Progenitor cell of endocrine pancreas (in vitro differentiated cells): ENCODE results near the gene FBP1. TPM values are rescaled to one million over a fixed set of nuclear protein-coding genes. Genes with fewer than 3 reads are reported as not detected.

Source experiments
- DNase-seq: peaks from one replicate; pipeline ENCODE4 v3.0.0; 2021; ENCODE audit warnings: low spot score; ENCODE audit not compliant: unreplicated experiment
- H3K27ac Mint-ChIP-seq: 2 replicates; pipeline ENCODE4 v1.8.0; 2021; ENCODE audit warnings: mild to moderate bottlenecking, moderate library complexity, mixed read lengths
- H3K27me3 Mint-ChIP-seq: 2 replicates; pipeline ENCODE4 v1.8.0; 2021; ENCODE audit warnings: mixed read lengths
- H3K36me3 Mint-ChIP-seq: 2 replicates; pipeline ENCODE4 v1.8.0; 2022; ENCODE audit warnings: mixed read lengths; ENCODE audit not compliant: insufficient read depth
- H3K4me1 Mint-ChIP-seq: 2 replicates; pipeline ENCODE4 v1.8.0; 2021; ENCODE audit warnings: low read depth, mixed read lengths
- H3K4me3 Mint-ChIP-seq: 2 replicates; pipeline ENCODE4 v1.8.0; 2021; ENCODE audit warnings: low read depth, mild to moderate bottlenecking, moderate library complexity, mixed read lengths
- H3K9me3 Mint-ChIP-seq: 2 replicates; pipeline ENCODE4 v1.8.0; 2021; ENCODE audit warnings: low read depth, mixed read lengths
- CTCF ChIP-seq: fragments of 200-600 bp; sonication (generic); IDR thresholded peaks from one replicate; pipeline ENCODE4 v1.5.0; 2021; ENCODE audit warnings: antibody characterized with exemption, mild to moderate bottlenecking; ENCODE audit not compliant: unreplicated experiment
- total RNA-seq: library from RNA; stranded (reverse); gene quantifications from 2 replicates; pipeline ENCODE4 v1.2.1, GENCODE V29; 2021

Gene FBP1
- total RNA-seq, 1 donor from 2014 or later: 4.6 TPM

DNA sequence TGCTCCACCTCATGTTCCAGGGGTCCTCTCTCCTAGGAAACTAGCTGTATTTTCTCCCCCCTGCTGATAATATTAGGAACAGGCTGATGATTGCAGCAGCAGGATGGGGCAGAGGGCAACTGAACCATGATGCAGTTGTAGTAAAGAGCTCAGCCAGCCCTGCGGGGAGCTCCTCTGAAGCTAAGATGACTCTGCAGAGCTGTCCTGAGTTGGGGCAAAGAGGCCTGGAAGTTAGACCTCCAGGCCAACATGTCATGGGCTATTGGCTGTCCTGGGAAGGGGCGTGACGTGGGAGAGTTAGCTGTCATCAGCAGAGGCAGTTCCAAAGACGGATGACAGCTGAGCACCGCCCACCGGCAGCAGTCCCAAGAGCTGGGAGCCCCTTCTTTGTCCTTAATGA is 6.6 kb upstream of the FBP1 start:
- Mint-ChIP-seq H3K4me1 (peaks cover 1% of the 10 kb centered on the region), H3K27ac (no peak overlapping the region), H3K36me3 (no peaks in the 10 kb centered on the region), H3K9me3 (no peaks in the 10 kb centered on the region), H3K4me3 (no peak overlapping the region), H3K27me3 (peaks cover 10% of the 10 kb centered on the region)
- TF ChIP-seq CTCF: no peak
- no peak for DNase-seq

DNA sequence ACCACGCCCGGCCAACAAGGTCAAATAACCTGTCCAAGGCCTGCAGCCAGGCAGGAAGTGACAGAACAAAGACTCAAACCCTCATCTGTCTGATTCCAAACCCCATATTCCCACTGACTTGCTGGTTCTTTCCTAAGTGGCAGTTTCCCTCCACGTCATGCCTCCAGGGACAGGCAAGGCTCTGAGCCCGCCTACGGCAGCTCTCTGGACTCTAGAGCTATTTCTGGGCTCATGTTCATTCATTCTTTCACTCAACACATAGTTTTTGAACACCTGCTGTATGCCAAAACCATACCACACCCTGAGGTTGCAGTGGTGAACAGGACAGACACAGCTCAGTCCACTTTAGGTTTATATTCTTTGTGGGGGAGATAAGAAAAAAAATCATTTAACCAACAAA is 5.2 kb upstream of the FBP1 start:
- DNase-seq: no peak
- H3K4me1 Mint-ChIP-seq: peaks cover 6% of the 10 kb centered on the region
- H3K4me3 Mint-ChIP-seq: no peak overlapping the region
- H3K36me3 Mint-ChIP-seq: no peaks in the 10 kb centered on the region
- TF ChIP-seq CTCF: no peak
- no peak overlapping the region for H3K27ac Mint-ChIP-seq
- no peaks in the 10 kb centered on the region for H3K9me3 Mint-ChIP-seq
- peaks cover 23% of the 10 kb centered on the region for H3K27me3 Mint-ChIP-seq

DNA sequence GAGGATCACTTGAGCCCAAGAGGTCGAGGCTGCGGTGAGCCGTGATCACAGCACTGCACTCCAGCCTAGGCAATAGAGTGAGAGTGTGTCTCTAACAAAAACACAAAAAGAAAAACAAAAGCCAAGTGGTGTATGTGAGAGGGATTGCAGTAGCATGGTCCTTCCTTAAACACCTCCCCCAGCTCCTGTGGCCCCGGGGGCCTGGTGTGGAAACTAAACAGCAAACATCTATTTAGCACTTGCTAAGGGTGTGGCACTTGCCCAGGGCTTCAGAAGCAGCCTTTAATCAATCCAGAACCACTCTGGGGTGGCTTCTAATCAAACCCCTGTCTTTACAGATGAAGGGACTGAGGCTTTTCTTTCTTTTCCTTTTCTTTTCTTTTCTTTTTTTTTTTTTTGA is 4.4 kb upstream of the FBP1 start:
- Mint-ChIP-seq H3K36me3 (no peaks in the 10 kb centered on the region), H3K9me3 (no peaks in the 10 kb centered on the region), H3K4me3 (no peak overlapping the region), H3K27me3 (peaks cover 29% of the 10 kb centered on the region), H3K4me1 (peaks cover 6% of the 10 kb centered on the region), H3K27ac (no peak overlapping the region)
- TF ChIP-seq CTCF: no peak
- DNase-seq: no peak

GRCh38 chr9:94643176-94643575 is 3.9 kb upstream of the FBP1 start:
- no peak overlapping the region for H3K4me3 Mint-ChIP-seq
- peaks cover 35% of the 10 kb centered on the region for H3K27me3 Mint-ChIP-seq
- H3K27ac Mint-ChIP-seq: no peak overlapping the region
- H3K4me1 Mint-ChIP-seq: peaks cover 8% of the 10 kb centered on the region
- no peaks in the 10 kb centered on the region for H3K9me3 Mint-ChIP-seq
- H3K36me3 Mint-ChIP-seq: no peaks in the 10 kb centered on the region
- TF ChIP-seq CTCF: no peak
- DNase-seq: no peak

- H3K9me3 Mint-ChIP-seq: no peaks in the 10 kb centered on the region
- TF ChIP-seq CTCF: no peak
- DNase-seq: no peak
- H3K36me3 Mint-ChIP-seq: no peaks in the 10 kb centered on the region
- H3K27ac Mint-ChIP-seq: no peak overlapping the region
- H3K4me3 Mint-ChIP-seq: no peak overlapping the region
- H3K4me1 Mint-ChIP-seq: peaks cover 8% of the 10 kb centered on the region
- peaks cover 40% of the 10 kb centered on the region for H3K27me3 Mint-ChIP-seq
These were observed 3.2 kb upstream of the FBP1 start for GRCh38 chr9:94642501-94642900.
